Mucosa of descending colon (tissue), 3 donors: ENCODE data around the gene CHD2. TPM values are rescaled to one million over a fixed set of nuclear protein-coding genes. Genes with fewer than 3 reads are reported as not detected.
A peak's percentile ranks its signal among the peaks of the same experiment; 100 is the strongest.

Experiments
- ATAC-seq: fragments of 200-7000 bp; cut with Tn5 transposase; one replicate; pipeline ENCODE4 v1.9.1; 2020; ENCODE audit warnings: mild to moderate bottlenecking, moderate library complexity
- DNase-seq, 3 donors: peaks; one replicate each; pipeline ENCODE4 v3.0.0-alpha.2; 2020
- H3K36me3 ChIP-seq: fragments of 200-600 bp; one replicate; pipeline ENCODE4 v1.8.0; 2021; ENCODE audit warnings: low read depth, mild to moderate bottlenecking
- H3K4me1 ChIP-seq: fragments of 200-600 bp; one replicate; pipeline ENCODE4 v1.8.0; 2021; ENCODE audit warnings: low read depth, mild to moderate bottlenecking
- H3K4me3 ChIP-seq: fragments of 200-600 bp; one replicate; pipeline ENCODE4 v1.8.0; 2021; ENCODE audit warnings: mild to moderate bottlenecking
- H3K9me3 ChIP-seq: fragments of 200-600 bp; one replicate; pipeline ENCODE4 v1.8.0; 2021; ENCODE audit warnings: mild to moderate bottlenecking
- CTCF ChIP-seq: fragments of 200-600 bp; IDR thresholded peaks from one replicate; pipeline ENCODE4 v1.8.0; 2022; ENCODE audit warnings: antibody characterized with exemption, mild to moderate bottlenecking
- intact Hi-C, 2 donors: fragments of 100-400 bp; cut with DNase I in 1 of 2; cut with micrococcal nuclease in 1 of 2; formaldehyde crosslinking; loops; one replicate each; pipeline versions ENCODE4 v1.11.0 to v1.11.1; 2022; cut with DNase I, micrococcal nuclease
- total RNA-seq, 3 donors: library from RNA; stranded (reverse); fragmentation: NEBNext Ultra II Directional in 2 of 3; extraction: Animal tissue kit (Norgen Biotek cat#: 25700) in 2 of 3; gene quantifications; one replicate each; pipeline versions ENCODE4 v1.2.1 to v1.2.4, GENCODE V29; 2021 to 2023
- donor health status: DM: no; HTN: no; CAD: no; lungs with moderate emphysema.
- donor health status: DM: no; HTN: no; CAD: no.
- donor health status: DM: no; HTN: yes; CAD: no.

The CHD2 gene
- total RNA-seq, 3 donors from 2014 or later: 86.2 to 128 (median 110) TPM

- peaks cover 17% of the 10 kb centered on the region for H3K36me3 ChIP-seq
- H3K9me3 ChIP-seq: no peaks in the 10 kb centered on the region
- ATAC-seq (no peak), DNase-seq (no peak)
- H3K4me1 ChIP-seq: no peaks in the 10 kb centered on the region
- H3K4me3 ChIP-seq: no peak overlapping the region
- intact Hi-C loops: no loop called here
- TF ChIP-seq CTCF: no peak
These were observed 101.0 kb downstream of the CHD2 start for GRCh38 chr15:93001156-93001555.

- no peaks in the 10 kb centered on the region for H3K9me3 ChIP-seq
- no peak for TF ChIP-seq CTCF
- DNase-seq (no peak), ATAC-seq (no peak)
- no peak overlapping the region for H3K4me3 ChIP-seq
- no peaks in the 10 kb centered on the region for H3K4me1 ChIP-seq
- peaks cover 17% of the 10 kb centered on the region for H3K36me3 ChIP-seq
- intact Hi-C loops: no loop called here
These were observed 101.8 kb downstream of the CHD2 start for GRCh38 chr15:93001881-93002280.

GRCh38 chr15:93005133-93005532 lies 105.0 kb downstream of the CHD2 start:
- Histone ChIP-seq H3K4me1 (no peaks in the 10 kb centered on the region), H3K4me3 (no peak overlapping the region), H3K36me3 (peaks cover 10% of the 10 kb centered on the region), H3K9me3 (no peaks in the 10 kb centered on the region)
- intact Hi-C loops: loop anchor here in 1 of 2 donors (5.0 kb wide), 1 partner anchor 213 kb away; no protein-coding TSS in a partner anchor
- TF ChIP-seq CTCF: no peak
- DNase-seq (no peak), ATAC-seq (no peak)

GRCh38 chr15:93007994-93008393 lies 107.9 kb downstream of the CHD2 start:
- DNase-seq (no peak), ATAC-seq (no peak)
- TF ChIP-seq CTCF: no peak
- intact Hi-C loops: loop anchor here in 1 of 2 donors (5.0 kb wide), 1 partner anchor 216 kb away; no protein-coding TSS in a partner anchor
- Histone ChIP-seq H3K4me3 (no peak overlapping the region), H3K36me3 (peaks cover 6% of the 10 kb centered on the region), H3K4me1 (no peaks in the 10 kb centered on the region), H3K9me3 (no peaks in the 10 kb centered on the region)

GRCh38 chr15:93012786-93013185 lies 112.7 kb downstream of the CHD2 start:
- ATAC-seq (peak; percentile 14), DNase-seq (no peak)
- no peak for TF ChIP-seq CTCF
- Histone ChIP-seq H3K36me3 (peaks cover 20% of the 10 kb centered on the region), H3K9me3 (no peaks in the 10 kb centered on the region), H3K4me1 (no peaks in the 10 kb centered on the region), H3K4me3 (no peak overlapping the region)
- intact Hi-C loops: no loop called here

GRCh38 chr15:93017526-93017925 lies 117.4 kb downstream of the CHD2 start:
- Histone ChIP-seq H3K4me1 (no peaks in the 10 kb centered on the region), H3K36me3 (peaks cover 27% of the 10 kb centered on the region), H3K9me3 (no peaks in the 10 kb centered on the region), H3K4me3 (no peak overlapping the region)
- no peak for TF ChIP-seq CTCF
- ATAC-seq: no peak
- intact Hi-C loops: no loop called here
- no peak for DNase-seq
